GM18498 (cell line): ENCODE data around the gene AKAP13.
A peak's percentile ranks its signal among the peaks of the same experiment; 100 is the strongest.
"Not testable (repeated sequence)": the region's sequence is repeated elsewhere in the genome, so short reads cannot be mapped to it uniquely, and the experiment has no call there.

Source experiments
- ATAC-seq: cut with Tn5 transposase; IDR thresholded peaks from one replicate; pipeline ENCODE4 v1.9.1; 2021; ENCODE audit warnings: mild to moderate bottlenecking, moderate library complexity; ENCODE audit not compliant: unreplicated experiment

The AKAP13 gene

DNA sequence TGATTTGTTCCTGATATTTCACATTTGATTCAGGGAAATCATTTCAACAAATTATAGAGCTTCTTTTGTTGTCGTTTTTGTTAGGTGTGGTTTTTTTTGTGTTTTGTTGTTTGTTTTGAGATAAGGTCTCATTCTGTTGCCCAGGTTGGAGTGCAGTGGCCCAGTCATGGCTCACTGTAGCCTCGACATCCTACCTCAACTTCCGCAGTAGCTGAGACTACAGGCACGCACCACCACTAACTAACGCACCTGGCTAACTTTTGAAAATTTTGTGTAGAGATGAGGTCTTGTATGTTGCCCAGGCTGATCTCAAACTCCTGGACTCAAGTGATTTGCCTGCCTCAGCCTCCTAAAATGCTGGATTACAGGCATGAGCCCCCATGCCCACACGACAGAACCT, 177.0 kb downstream of the AKAP13 start:
- no peak for ATAC-seq

DNA sequence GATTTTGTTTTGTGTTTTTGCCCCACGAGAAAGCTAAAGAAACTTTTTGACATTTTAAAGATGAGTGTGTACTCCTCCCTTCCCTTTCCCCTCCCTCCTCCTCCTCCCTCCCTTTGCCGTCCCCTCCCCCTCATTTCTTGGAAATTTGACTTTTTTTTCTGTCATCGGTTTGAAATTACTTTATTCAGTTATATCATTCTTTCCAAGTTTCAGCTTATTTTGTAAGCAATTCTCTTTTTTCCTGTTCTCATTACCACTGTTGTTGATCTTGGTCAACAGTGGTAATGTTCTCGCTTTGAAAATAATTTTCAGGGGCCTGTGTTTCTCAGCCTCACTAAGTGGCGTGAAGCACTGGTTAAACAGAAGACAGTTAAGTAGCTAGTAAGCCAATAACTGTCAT, 178.4 kb downstream of the AKAP13 start:
- no peak for ATAC-seq

DNA sequence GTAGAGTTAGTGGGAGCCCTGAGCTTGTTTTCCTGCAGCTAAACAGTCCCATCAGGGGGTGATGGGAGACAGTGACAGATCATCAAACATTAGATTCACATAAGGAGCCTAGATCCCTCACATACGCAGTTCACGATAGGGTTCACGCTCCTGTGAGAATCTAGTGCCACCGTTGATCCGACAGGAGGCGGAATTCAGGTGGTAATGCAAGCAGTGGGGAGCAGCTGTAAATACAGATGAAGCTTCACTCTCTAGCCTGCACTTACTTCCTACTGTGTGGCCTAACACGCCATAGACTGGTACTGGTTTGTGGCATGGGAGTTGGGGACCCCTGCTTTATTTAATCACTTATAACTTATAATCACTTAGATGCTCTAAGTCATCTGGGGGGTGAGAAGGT, 179.1 kb downstream of the AKAP13 start:
- ATAC-seq: no peak

DNA sequence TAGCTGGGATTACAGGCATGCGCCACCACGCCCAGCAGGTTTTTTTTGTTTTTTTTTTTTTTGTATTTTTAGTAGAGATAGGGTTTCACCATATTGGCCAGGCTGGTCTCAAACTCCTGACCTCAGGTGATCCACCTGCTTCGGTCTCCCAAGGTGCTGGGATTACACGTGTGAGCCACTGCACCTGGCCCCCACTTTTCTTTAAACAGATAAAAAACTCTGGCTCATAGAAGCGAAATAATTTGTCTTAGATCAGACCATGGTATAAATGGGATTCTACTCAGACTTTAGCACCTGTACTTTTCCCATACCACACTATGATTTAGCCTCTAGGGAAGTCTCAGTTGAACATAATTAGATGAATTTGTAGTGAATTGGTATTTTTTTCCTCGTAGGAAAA, 182.4 kb downstream of the AKAP13 start:
- no peak for ATAC-seq

DNA sequence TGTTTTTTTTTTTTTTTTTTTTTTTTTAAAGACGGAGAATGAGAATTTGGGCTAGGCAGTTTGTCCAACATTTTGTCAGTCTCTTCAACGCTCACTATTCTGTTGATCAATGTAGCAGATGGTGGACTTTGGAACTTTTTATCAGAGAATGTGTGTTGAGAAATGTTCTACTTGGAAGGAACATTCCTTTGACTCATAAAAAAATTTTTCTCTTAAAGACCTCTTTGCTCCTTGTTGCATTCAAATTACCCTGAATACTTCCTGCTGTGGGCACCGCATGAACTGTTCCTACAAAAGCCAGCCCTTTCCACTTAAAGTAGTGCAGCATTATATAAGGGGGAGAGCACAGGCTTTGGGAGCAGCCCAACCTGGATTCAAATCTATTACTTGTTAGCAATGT, 182.9 kb downstream of the AKAP13 start:
- ATAC-seq: no peak

DNA sequence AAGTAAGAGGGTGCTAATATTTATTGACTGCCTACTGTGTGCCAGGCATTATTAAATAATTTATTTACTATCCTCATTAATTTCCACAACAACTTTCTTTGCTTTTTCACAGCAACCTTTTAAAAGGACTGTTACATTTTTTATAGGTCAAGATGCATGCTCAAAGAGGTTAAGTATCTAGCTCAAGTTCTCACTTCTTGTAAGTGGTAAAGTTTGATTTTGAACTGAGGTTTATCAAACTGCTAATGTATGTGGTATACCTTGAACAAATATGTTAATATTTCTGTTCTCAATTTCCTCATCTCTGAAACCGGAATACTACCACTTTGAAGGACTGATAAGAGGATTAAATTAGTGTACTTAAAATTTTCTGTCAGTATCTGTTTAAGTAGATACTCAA, 183.3 kb downstream of the AKAP13 start:
- no peak for ATAC-seq

DNA sequence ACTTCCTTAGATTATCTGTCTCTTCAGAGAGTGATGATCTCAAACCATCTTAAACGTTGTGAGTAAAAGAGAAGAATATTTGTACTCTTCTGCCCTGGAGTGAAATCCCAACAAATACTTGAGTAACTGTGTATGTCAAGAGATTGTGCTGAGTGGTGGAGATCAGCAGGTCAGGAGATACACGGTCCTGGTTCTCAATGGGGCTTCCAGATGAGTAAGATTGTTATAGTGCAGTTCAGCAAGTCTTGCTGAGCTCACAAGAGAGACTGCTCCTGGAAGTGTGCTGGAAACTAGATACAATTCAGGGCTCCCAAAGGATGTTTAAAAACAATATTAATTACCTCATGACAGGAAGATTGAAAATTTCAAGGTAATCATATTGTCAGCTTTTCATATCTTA, 184.3 kb downstream of the AKAP13 start:
- ATAC-seq: no peak

DNA sequence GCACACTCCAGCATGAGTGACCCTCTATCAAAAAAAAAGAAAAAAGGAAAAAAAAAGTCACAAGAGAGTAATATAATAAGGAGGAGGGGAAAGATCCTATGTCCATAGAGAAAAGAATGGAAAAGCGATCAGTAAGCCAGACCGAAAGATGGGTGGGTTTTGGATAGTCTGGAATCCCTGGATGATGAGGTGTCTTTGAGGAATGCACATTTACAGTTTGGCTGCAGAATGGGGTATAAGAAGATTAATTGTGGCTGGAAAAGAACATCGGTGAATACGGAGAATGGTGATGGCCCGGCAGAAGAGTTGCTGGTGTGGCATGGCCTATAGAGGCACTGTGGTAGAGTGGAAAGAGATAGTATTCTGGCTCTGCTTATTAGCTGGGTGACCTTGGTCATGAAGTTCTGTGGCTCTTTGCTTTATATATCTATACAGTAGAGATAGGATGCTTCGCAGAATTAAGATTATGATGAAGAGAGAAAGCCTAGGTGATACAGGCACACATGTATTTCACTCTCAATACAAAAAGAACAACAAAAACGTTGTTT, 187.9 kb downstream of the AKAP13 start:
- no peak for ATAC-seq

DNA sequence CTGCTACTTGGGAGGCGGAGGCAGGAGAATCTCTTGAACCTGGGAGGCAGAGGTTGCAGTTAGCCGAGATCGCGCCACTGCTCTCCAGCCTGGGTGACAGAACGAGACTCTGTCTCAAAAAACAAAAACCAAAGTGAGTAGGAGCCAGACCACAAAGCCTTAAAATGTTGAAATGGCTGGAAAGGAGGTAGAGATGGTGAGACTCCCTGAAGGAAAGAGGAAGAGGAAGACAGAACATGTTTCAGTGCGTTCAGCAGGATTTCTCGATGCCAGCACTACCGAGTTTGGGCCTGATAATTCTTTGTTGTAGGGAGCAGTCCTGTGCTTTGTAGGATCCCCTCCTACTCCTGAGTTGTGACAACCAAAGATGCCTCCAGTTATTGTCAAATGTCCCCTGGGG, 189.9 kb downstream of the AKAP13 start:
- no peak for ATAC-seq

DNA sequence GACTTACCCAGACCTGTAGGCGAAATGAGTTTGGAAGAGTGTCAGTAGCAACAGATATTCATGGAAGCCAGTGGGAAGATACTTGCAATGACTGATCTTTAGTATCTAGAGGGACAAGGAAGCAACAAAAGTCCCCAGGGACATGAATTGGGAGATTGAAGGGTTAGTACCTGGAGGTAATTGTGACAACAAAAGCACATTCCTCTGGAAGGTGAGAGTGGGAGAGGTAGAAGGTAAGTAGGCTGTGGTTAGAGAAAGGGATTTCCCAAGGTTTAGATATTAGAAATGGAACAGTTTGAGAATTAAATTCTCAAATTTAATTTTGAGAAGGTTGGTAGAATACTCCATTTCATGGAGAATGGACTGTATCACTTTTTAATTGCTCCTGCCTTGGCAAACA, 191.4 kb downstream of the AKAP13 start:
- no peak for ATAC-seq

DNA sequence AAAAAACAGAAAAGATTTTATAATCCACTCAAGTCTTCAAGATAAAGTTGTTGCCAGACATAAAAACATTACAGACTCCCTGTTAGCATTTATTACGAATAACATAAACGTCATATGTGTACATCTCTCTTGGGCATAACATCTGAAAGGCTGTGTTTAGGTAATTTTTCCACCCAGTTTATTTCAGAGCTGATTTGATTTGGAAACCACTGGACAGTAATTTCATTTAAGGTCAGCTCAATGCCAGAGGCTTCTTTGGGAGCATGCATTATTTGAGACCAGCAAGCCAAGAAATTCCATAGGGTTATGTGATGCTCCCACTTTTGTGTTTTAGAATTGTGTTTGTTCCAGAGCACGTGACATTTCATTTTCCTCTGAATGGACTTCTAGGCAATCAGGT, 196.0 kb downstream of the AKAP13 start:
- ATAC-seq: no peak

DNA sequence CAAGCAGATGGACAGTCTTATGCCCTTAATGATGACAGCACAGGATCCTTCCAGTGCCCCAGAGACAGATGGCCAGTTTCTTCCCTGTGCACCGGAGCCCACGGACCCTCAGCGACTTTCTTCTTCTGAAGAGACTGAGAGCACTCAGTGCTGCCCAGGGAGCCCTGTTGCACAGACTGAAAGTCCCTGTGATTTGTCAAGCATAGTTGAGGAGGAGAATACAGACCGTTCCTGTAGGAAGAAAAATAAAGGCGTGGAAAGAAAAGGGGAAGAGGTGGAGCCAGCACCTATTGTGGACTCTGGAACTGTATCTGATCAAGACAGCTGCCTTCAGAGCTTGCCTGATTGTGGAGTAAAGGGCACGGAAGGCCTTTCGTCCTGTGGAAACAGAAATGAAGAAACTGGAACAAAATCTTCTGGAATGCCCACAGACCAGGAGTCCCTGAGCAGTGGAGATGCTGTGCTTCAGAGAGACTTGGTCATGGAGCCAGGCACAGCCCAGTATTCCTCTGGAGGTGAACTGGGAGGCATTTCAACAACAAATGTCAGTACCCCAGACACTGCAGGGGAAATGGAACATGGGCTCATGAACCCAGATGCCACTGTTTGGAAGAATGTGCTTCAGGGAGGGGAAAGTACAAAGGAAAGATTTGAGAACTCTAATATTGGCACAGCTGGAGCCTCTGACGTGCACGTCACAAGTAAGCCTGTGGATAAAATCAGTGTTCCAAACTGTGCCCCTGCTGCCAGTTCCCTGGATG, 198.7 kb downstream of the AKAP13 start:
- no peak for ATAC-seq

DNA sequence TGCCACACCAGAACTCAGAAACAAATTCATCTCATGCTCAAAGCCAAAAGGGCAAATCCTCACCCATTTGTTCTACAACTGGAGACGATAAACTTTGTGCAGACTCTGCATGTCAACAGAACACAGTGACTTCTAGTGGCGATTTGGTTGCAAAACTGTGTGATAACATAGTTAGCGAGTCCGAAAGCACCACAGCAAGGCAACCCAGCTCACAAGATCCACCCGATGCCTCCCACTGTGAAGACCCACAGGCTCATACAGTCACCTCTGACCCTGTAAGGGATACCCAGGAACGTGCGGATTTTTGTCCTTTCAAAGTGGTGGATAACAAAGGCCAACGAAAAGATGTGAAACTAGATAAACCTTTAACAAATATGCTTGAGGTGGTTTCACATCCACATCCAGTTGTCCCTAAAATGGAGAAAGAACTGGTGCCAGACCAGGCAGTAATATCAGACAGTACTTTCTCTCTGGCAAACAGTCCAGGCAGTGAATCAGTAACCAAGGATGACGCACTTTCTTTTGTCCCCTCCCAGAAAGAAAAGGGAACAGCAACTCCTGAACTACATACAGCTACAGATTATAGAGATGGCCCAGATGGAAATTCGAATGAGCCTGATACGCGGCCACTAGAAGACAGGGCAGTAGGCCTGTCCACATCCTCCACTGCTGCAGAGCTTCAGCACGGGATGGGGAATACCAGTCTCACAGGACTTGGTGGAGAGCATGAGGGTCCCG, 199.7 kb downstream of the AKAP13 start:
- ATAC-seq: no peak

DNA sequence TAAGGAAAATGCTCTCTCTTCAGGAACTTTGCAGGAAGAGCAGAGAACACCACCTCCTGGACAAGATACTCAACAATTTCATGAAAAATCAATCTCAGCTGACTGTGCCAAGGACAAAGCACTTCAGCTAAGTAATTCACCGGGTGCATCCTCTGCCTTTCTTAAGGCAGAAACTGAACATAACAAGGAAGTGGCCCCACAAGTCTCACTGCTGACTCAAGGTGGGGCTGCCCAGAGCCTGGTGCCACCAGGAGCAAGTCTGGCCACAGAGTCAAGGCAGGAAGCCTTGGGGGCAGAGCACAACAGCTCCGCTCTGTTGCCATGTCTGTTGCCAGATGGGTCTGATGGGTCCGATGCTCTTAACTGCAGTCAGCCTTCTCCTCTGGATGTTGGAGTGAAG, 200.5 kb downstream of the AKAP13 start:
- ATAC-seq: no peak

DNA sequence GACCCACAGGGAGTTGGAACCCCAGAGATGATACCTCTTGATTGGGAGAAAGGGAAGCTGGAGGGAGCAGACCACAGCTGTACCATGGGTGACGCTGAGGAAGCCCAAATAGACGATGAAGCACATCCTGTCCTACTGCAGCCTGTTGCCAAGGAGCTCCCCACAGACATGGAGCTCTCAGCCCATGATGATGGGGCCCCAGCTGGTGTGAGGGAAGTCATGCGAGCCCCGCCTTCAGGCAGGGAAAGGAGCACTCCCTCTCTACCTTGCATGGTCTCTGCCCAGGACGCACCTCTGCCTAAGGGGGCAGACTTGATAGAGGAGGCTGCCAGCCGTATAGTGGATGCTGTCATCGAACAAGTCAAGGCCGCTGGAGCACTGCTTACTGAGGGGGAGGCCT, 201.1 kb downstream of the AKAP13 start:
- no peak for ATAC-seq

DNA sequence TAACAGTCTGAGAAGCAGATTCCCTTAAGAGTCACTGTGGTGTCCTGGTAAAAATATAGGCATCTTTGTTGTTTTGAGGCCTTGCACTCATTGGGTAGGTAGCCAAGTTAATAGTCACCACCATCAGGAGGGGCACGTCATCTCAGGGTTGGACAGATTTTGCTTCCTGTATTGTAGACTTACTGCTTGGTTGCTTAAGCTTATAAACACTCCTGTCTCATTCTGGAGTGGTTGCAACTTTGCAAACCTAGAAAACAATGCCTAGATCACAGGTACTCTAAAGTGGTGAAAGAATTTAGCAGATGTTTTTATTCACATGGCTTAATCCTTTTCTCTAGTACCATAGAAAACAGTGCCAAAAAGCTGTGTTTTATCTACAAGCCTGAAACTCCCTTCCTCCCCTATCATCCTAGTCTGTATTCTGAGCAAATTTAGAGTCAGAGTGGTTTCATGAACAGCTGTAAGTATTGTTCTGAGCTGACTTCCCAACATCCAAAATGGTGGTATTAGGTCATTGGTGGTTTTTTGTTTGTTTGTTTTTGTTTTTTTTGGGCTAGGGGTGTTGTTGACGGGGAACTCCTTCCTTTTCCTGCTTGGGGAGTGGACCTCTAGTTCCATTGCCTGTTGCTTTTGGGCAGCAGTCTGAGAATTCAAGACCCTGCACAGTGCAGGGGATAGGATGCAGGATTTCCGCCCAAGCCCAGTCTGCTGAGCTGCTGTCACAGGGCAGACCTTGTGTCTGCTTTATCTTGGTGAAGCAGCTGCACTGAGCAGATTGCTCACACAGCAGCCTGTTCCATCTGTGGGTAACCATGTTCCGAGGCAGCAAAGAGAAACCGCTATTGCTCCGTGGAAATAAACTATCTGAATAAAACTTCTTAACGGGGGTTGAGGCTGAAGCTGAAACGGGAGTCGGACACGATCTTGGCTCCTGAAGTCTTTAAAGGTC, 202.0 kb downstream of the AKAP13 start:
- peak; percentile 54 for ATAC-seq

DNA sequence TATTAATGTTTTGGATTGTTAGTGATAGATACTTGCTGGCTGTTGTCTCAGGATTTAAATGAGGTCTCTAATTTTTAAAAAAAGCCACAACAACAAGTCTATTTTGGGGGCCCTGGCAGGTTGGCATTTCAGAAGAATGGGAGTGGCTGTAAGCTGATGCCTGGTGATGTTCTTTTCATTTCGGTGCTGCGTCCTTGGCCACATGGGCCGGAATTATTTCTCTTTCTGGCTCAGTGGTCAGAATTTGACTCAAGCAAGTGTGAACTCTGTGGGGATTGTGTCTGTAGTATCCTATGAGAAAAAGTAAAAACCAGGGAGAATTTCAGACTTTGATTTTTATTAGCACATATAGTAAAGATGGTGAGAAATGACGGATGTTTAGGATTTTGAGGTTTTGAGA, 203.0 kb downstream of the AKAP13 start:
- ATAC-seq: no peak

DNA sequence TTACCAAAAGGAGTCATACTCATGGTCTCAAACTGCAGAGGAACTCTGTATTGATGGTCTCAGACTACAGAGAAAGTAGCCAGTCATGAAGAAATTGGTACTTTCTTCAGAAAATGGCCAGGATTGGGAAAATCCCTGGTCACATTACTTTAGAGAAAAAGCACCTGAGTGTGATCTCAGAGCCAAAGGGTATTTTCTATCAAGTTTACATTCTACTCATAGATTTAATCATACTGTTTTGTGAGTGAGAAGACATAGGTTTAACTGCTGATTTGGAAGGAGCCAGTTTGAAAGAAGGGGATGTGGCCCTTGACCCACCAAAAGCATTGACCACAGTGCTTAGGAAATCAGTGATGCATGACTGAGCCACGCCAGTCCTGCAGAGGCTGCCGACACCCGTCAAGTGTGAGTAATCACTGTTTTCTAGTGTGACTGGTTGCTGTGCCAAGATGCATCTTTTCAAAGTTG, 203.6 kb downstream of the AKAP13 start:
- ATAC-seq: peak; percentile 58

DNA sequence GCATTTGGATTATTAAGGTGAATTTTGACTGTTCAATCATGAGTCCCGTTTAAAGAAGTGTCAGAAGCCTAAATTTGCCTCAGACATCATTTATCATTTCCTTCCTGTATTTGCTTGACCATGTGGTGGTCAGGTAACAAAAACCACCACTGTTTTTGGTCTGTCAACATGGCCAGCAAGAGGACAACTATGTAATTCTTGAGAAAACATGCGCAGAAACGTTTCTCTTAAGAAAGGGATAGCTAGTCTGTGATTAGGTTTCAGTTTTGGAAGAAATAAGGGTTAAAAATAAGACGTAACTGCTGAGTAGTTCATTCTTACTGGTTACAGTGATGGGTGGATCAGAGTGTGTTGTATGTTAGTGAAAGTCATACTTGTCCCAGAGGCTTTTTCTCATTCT, 204.5 kb downstream of the AKAP13 start:
- ATAC-seq: no peak

DNA sequence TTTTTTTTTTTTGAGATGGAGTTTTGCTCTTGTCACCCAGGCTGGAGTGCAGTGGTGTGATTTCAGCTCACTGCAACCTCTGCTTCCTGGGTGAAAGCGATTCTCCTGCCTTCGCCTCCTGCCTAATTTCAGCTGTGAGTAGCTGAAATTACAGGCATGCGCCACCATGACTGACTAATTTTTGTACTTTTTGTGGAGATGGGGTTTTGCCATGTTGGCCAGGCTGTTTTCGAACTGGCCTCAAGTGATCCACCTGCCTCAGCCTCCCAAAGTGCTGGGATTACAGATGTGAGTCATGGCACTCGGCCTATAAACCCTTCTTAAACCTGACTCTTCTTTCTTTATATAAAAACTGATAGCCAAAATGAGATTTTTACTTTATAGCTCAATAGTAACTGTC, 205.8 kb downstream of the AKAP13 start:
- not testable (repeated sequence) for ATAC-seq
